Coronary artery (tissue), 2 donors: ENCODE data around the gene PACS1.

Experiments used
- DNase-seq: peaks from one replicate; pipeline ENCODE4 v3.0.0-alpha.2; 2017; ENCODE audit warnings: low spot score
- H3K27ac ChIP-seq, 2 donors: fragments of 200-600 bp; sonication (generic); one replicate each; pipeline ENCODE4 v1.5.1; 2016 to 2019
- H3K4me3 ChIP-seq: fragments of 200-600 bp; sonication (generic); 2 replicates; pipeline ENCODE4 v1.5.1; 2016; ENCODE audit warnings: mild to moderate bottlenecking, moderate library complexity
- TF ChIP-seq, protein P1 (sequence below): fragments of 200-600 bp; sonication (generic); IDR thresholded peaks from one replicate; pipeline ENCODE4 v1.5.1; 2019; ENCODE audit warnings: antibody characterized with exemption

The PACS1 gene

GRCh38 chr11:66194391-66194790, 124.3 kb downstream of the PACS1 start:
- H3K4me3 ChIP-seq = no peak overlapping the region
- no peak overlapping the region for H3K27ac ChIP-seq
- DNase-seq = no peak
- TF ChIP-seq, protein P1, sequence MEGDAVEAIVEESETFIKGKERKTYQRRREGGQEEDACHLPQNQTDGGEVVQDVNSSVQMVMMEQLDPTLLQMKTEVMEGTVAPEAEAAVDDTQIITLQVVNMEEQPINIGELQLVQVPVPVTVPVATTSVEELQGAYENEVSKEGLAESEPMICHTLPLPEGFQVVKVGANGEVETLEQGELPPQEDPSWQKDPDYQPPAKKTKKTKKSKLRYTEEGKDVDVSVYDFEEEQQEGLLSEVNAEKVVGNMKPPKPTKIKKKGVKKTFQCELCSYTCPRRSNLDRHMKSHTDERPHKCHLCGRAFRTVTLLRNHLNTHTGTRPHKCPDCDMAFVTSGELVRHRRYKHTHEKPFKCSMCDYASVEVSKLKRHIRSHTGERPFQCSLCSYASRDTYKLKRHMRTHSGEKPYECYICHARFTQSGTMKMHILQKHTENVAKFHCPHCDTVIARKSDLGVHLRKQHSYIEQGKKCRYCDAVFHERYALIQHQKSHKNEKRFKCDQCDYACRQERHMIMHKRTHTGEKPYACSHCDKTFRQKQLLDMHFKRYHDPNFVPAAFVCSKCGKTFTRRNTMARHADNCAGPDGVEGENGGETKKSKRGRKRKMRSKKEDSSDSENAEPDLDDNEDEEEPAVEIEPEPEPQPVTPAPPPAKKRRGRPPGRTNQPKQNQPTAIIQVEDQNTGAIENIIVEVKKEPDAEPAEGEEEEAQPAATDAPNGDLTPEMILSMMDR = no peak

- Histone ChIP-seq H3K4me3 (no peak overlapping the region), H3K27ac (no peak overlapping the region)
- TF ChIP-seq, protein P1 = no peak
- peak; percentile 22 for DNase-seq
Measured at GRCh38 chr11:66195867-66196266, 125.8 kb downstream of the PACS1 start.

GRCh38 chr11:66203847-66204246, 133.8 kb downstream of the PACS1 start:
- Histone ChIP-seq H3K27ac (no peak overlapping the region), H3K4me3 (no peak overlapping the region)
- TF ChIP-seq, protein P1 = no peak
- no peak for DNase-seq

DNA sequence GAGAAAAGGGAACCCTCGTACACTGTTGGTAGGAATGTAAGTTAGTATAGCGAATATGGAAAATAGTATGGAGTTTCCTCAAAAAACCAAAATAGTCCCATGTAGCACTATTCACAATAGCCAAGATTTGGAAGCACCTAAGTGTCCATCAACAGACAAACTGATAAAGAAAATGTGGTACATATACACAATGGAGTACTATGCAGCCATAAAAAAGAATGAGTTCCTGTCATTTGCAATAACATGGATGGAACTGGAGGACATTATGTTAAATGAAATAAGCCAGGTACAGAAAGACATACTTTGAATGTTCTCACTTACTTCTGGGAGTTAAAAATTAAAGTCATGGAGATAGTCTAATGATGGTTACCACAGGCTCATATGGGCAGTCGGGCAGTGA, 134.3 kb downstream of the PACS1 start:
- TF ChIP-seq, protein P1 = no peak
- no peak for DNase-seq
- Histone ChIP-seq H3K4me3 (no peak overlapping the region), H3K27ac (no peak overlapping the region)

DNA sequence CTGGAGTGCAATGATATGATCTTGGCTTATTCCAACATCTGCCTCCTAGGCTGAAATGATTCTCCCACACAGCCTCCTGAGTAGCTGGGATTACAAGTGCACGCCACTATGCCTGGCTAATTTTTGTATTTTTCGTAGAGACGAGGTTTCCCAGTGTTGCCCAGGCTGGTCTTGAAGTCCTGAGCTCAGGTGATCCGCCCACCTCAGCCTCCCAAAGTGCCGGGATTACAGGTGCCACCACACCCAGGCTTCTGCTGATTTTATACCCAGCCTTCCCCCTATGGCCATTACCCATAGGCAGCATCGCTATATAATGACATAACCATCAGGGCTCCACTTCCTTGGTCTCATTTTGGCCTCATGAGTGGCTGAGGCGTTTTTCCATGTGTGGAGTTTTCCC, 137.7 kb downstream of the PACS1 start:
- TF ChIP-seq, protein P1 = no peak
- Histone ChIP-seq H3K27ac (no peak overlapping the region), H3K4me3 (no peak overlapping the region)
- DNase-seq = no peak

GRCh38 chr11:66211100-66211499, 141.0 kb downstream of the PACS1 start:
- no peak for DNase-seq
- Histone ChIP-seq H3K27ac (no peak overlapping the region), H3K4me3 (no peak overlapping the region)
- TF ChIP-seq, protein P1 = no peak

DNA sequence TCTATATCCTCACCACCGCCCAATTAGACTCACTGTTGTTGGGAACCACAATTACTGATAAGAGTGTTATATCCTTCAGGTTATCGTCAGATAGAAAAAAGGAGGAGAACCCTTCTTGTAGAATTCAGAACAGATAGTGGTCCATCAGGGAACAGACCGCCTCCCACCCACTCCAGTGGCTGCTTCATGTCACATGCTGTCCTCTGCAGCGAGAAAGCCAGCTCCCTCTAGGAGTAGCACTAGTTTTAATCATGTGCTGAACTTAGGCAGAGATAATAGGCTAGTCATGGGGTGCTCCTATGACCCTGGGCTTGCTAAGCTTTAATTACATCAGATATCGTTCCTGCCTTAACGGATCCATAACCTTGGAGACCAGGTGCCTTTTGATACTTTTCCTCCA, 146.8 kb downstream of the PACS1 start:
- Histone ChIP-seq H3K27ac (no peak overlapping the region), H3K4me3 (no peak overlapping the region)
- DNase-seq = peak; percentile 21
- TF ChIP-seq, protein P1 = no peak
